Astrocyte (in vitro differentiated cells and primary cell): Measurements from ENCODE around the gene APOA1. TPM values are rescaled to one million over a fixed set of nuclear protein-coding genes. Genes with fewer than 3 reads are reported as not detected.

Experiments
- DNase-seq: peaks from one replicate; pipeline ENCODE4 v3.0.0-alpha.2; 2010; ENCODE audit warnings: low read depth
- FAIRE-seq: peaks from 2 replicates; lab custom pipeline; 2011; peaks lifted over from hg19 to GRCh38; lab: Jason Lieb, UNC
- H2AFZ ChIP-seq: 2 replicates; pipeline ENCODE4 v1.6.0; 2012; ENCODE audit warnings: low read depth, low read length, inconsistent platforms
- H3K27ac ChIP-seq: 2 replicates; pipeline ENCODE4 v1.5.1; 2011; ENCODE audit warnings: low read depth, low read length, inconsistent platforms
- H3K27me3 ChIP-seq: 2 replicates; pipeline ENCODE4 v1.6.0; 2011; ENCODE audit warnings: low read length, inconsistent platforms; ENCODE audit not compliant: insufficient read depth
- H3K36me3 ChIP-seq: 2 replicates; pipeline ENCODE4 v1.5.1; 2011; ENCODE audit warnings: low read length, inconsistent platforms; ENCODE audit not compliant: insufficient read depth
- H3K4me1 ChIP-seq: 2 replicates; pipeline ENCODE4 v1.5.1; 2011; ENCODE audit warnings: low read length, inconsistent platforms; ENCODE audit not compliant: insufficient read depth
- H3K4me2 ChIP-seq: 2 replicates; pipeline ENCODE4 v1.6.0; 2012; ENCODE audit warnings: low read length, inconsistent platforms
- H3K4me3 ChIP-seq: 2 replicates; pipeline ENCODE4 v1.5.1; 2011; ENCODE audit warnings: low read depth, mild to moderate bottlenecking, low read length, inconsistent platforms; ENCODE audit not compliant: insufficient read depth
- H3K79me2 ChIP-seq: 2 replicates; pipeline ENCODE4 v1.6.0; 2012; ENCODE audit warnings: mild to moderate bottlenecking, low read length, inconsistent platforms; ENCODE audit not compliant: insufficient read depth
- H3K9ac ChIP-seq: 2 replicates; pipeline ENCODE4 v1.6.0; 2012; ENCODE audit warnings: mild to moderate bottlenecking, low read length, inconsistent platforms
- H3K9me3 ChIP-seq: 2 replicates; pipeline ENCODE4 v1.5.1; 2012; ENCODE audit warnings: low read depth, mild to moderate bottlenecking, low read length, inconsistent platforms; ENCODE audit not compliant: insufficient read depth
- H4K20me1 ChIP-seq: 2 replicates; pipeline ENCODE4 v1.6.0; 2012; ENCODE audit warnings: low read length, inconsistent platforms; ENCODE audit not compliant: insufficient read depth
- H3K27ac Mint-ChIP-seq: one replicate; pipeline ENCODE4 v1.8.0; 2021; ENCODE audit warnings: mild to moderate bottlenecking, mixed read lengths; ENCODE audit not compliant: unreplicated experiment
- H3K27me3 Mint-ChIP-seq: one replicate; pipeline ENCODE4 v1.8.0; 2021; ENCODE audit warnings: low read depth, mixed read lengths; ENCODE audit not compliant: unreplicated experiment
- H3K36me3 Mint-ChIP-seq: one replicate; pipeline ENCODE4 v1.8.0; 2021; ENCODE audit warnings: low read depth, mixed read lengths; ENCODE audit not compliant: unreplicated experiment
- H3K4me1 Mint-ChIP-seq: one replicate; pipeline ENCODE4 v1.8.0; 2021; ENCODE audit warnings: low read depth, mixed read lengths; ENCODE audit not compliant: unreplicated experiment
- H3K4me3 Mint-ChIP-seq: one replicate; pipeline ENCODE4 v1.8.0; 2021; ENCODE audit warnings: mild to moderate bottlenecking, moderate library complexity, mixed read lengths; ENCODE audit not compliant: unreplicated experiment
- H3K9me3 Mint-ChIP-seq: one replicate; pipeline ENCODE4 v1.8.0; 2021; ENCODE audit warnings: mild to moderate bottlenecking, mixed read lengths; ENCODE audit not compliant: unreplicated experiment
- EZH2 ChIP-seq: IDR thresholded peaks from 2 replicates; pipeline ENCODE4 v1.6.1; 2012; ENCODE audit warnings: mild to moderate bottlenecking, low read length, inconsistent platforms; ENCODE audit not compliant: insufficient read depth
- total RNA-seq: library from RNA; stranded (reverse); gene quantifications from 2 replicates; pipeline ENCODE4 v1.2.1, GENCODE V29; 2021
- TF ChIP-seq, protein P1 (sequence below): IDR thresholded peaks from 2 replicates; pipeline ENCODE4 v1.5.1; 2011; ENCODE audit warnings: low read depth, mild to moderate bottlenecking, inconsistent platforms, low read length, moderate library complexity; ENCODE audit not compliant: insufficient read depth

APOA1 gene
- total RNA-seq, 1 donor from 2014 or later = 6.0 TPM

DNA sequence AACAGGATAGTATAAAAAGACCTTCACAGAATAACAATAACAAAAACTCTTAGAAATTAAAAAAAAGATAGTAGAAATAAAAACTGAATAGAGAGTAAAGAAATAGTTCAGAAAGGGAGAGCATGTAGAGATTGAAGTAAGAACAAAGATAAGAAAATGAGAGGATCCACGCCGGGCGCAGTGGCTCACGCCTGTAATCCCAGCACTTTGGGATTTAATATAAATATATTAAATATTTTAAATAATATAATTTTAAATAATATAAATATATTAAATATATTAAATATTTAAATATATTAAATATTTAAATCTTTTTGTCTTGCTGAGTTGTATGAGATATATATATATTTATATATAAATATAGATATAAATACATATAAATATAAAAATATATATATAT, 25.3 kb downstream of the APOA1 start:
- peaks cover 3% of the 10 kb centered on the region for H3K27me3 Mint-ChIP-seq
- no peak overlapping the region for H3K4me2 ChIP-seq
- FAIRE-seq = no peak
- H3K9me3 Mint-ChIP-seq = no peaks in the 10 kb centered on the region
- no peak overlapping the region for H3K9ac ChIP-seq
- no peaks in the 10 kb centered on the region for H3K36me3 Mint-ChIP-seq
- H3K9me3 ChIP-seq = no peaks in the 10 kb centered on the region
- H3K27ac Mint-ChIP-seq = no peak overlapping the region
- DNase-seq = no peak
- H3K4me1 Mint-ChIP-seq = no peaks in the 10 kb centered on the region
- H3K27ac ChIP-seq = no peak overlapping the region
- no peak overlapping the region for H3K4me3 Mint-ChIP-seq
- H3K36me3 ChIP-seq = no peaks in the 10 kb centered on the region
- H3K4me3 ChIP-seq = no peak overlapping the region
- no peak overlapping the region for H2AFZ ChIP-seq
- H3K27me3 ChIP-seq = peaks cover 3% of the 10 kb centered on the region
- H3K79me2 ChIP-seq = no peaks in the 10 kb centered on the region
- no peaks in the 10 kb centered on the region for H3K4me1 ChIP-seq
- no peak for TF ChIP-seq EZH2
- TF ChIP-seq, protein P1, sequence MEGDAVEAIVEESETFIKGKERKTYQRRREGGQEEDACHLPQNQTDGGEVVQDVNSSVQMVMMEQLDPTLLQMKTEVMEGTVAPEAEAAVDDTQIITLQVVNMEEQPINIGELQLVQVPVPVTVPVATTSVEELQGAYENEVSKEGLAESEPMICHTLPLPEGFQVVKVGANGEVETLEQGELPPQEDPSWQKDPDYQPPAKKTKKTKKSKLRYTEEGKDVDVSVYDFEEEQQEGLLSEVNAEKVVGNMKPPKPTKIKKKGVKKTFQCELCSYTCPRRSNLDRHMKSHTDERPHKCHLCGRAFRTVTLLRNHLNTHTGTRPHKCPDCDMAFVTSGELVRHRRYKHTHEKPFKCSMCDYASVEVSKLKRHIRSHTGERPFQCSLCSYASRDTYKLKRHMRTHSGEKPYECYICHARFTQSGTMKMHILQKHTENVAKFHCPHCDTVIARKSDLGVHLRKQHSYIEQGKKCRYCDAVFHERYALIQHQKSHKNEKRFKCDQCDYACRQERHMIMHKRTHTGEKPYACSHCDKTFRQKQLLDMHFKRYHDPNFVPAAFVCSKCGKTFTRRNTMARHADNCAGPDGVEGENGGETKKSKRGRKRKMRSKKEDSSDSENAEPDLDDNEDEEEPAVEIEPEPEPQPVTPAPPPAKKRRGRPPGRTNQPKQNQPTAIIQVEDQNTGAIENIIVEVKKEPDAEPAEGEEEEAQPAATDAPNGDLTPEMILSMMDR = no peak
- H4K20me1 ChIP-seq = no peaks in the 10 kb centered on the region

- no peaks in the 10 kb centered on the region for H3K9me3 Mint-ChIP-seq
- no peaks in the 10 kb centered on the region for H4K20me1 ChIP-seq
- no peak overlapping the region for H3K4me3 Mint-ChIP-seq
- TF ChIP-seq, protein P1 = no peak
- no peak for TF ChIP-seq EZH2
- H3K9me3 ChIP-seq = no peaks in the 10 kb centered on the region
- no peaks in the 10 kb centered on the region for H3K4me1 ChIP-seq
- no peak for DNase-seq
- H2AFZ ChIP-seq = no peak overlapping the region
- H3K4me3 ChIP-seq = no peak overlapping the region
- no peaks in the 10 kb centered on the region for H3K36me3 Mint-ChIP-seq
- no peaks in the 10 kb centered on the region for H3K4me1 Mint-ChIP-seq
- H3K36me3 ChIP-seq = no peaks in the 10 kb centered on the region
- H3K27ac Mint-ChIP-seq = no peak overlapping the region
- H3K27me3 Mint-ChIP-seq = peaks cover 3% of the 10 kb centered on the region
- peaks cover under 1% of the 10 kb centered on the region for H3K27me3 ChIP-seq
- no peaks in the 10 kb centered on the region for H3K79me2 ChIP-seq
- no peak overlapping the region for H3K9ac ChIP-seq
- no peak overlapping the region for H3K27ac ChIP-seq
- no peak overlapping the region for H3K4me2 ChIP-seq
- no peak for FAIRE-seq
These were observed 26.2 kb downstream of the APOA1 start for GRCh38 chr11:116811194-116811593.

DNA sequence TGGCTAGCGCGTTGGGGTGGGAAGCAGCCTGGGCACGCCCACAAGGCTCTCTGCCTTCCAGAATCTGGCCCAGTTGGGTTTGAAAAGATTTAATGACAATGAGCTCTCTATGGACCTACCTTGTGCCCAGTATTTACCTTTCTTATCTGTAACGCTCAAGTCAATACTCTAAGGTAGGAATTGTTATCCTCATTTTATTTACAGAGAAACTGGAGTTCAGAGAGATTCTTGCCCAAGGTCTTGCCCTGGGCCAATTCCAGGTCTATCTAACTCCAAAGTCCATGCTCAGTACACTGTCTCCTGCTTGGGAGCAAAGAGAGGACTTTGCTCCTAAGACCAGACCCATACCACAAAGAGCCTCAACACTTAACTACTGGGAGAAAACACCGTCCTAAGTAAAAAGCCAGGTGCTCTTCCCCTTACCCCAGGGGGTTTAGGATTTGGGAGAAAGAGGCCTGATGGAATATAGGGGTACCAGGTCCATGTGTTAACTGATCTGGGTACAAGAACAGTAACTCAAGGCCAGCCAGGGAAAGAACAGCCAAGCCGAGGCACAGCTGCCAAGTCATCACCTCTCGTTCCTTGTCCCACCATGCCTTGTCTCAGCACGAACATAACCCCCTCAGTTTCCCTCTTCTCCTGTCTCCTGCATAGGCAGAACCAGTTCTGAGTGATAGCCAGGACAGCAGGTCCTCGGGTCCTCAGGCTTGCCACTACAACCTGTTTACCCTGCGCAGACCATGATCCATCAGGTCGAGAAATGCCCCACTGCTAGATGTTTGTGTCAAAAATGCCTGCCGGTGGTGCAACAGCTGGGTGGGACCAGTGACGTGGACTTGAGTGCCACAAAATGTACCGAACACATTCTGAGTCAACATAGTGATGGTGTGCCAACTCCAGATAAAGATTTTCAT, 28.9 kb downstream of the APOA1 start:
- no peaks in the 10 kb centered on the region for H3K9me3 ChIP-seq
- H3K4me2 ChIP-seq = no peak overlapping the region
- H3K9ac ChIP-seq = no peak overlapping the region
- Mint-ChIP-seq H3K9me3 (no peaks in the 10 kb centered on the region), H3K27me3 (peaks cover 6% of the 10 kb centered on the region), H3K27ac (no peak overlapping the region), H3K36me3 (no peaks in the 10 kb centered on the region), H3K4me1 (no peaks in the 10 kb centered on the region), H3K4me3 (no peak overlapping the region)
- FAIRE-seq (no peak), DNase-seq (no peak)
- no peaks in the 10 kb centered on the region for H3K4me1 ChIP-seq
- TF ChIP-seq, protein P1 = no peak
- TF ChIP-seq EZH2 = no peak
- H3K27me3 ChIP-seq = peaks cover 5% of the 10 kb centered on the region
- no peaks in the 10 kb centered on the region for H4K20me1 ChIP-seq
- no peaks in the 10 kb centered on the region for H3K36me3 ChIP-seq
- no peak overlapping the region for H3K4me3 ChIP-seq
- no peak overlapping the region for H2AFZ ChIP-seq
- no peaks in the 10 kb centered on the region for H3K79me2 ChIP-seq
- no peak overlapping the region for H3K27ac ChIP-seq
